HUES64 (cell line): ENCODE measurements around the gene OTOGL.
"Not testable (repeated sequence)": the region's sequence is repeated elsewhere in the genome, so short reads cannot be mapped to it uniquely, and the experiment has no call there.

Experiments
- H3K27ac ChIP-seq: 2 replicates; pipeline ENCODE4 v1.7.0; 2013; ENCODE audit warnings: low read depth, low read length, inconsistent platforms
- H3K27me3 ChIP-seq: 2 replicates; pipeline ENCODE4 v1.6.1; 2013; ENCODE audit warnings: mild to moderate bottlenecking, low read length; ENCODE audit not compliant: insufficient read depth
- H3K36me3 ChIP-seq: 2 replicates; pipeline ENCODE4 v1.6.1; 2013; ENCODE audit warnings: mild to moderate bottlenecking, low read length; ENCODE audit not compliant: insufficient read depth
- H3K4me1 ChIP-seq: 2 replicates; pipeline ENCODE4 v1.6.1; 2013; ENCODE audit warnings: mild to moderate bottlenecking, low read length, moderate library complexity; ENCODE audit not compliant: insufficient read depth
- H3K4me3 ChIP-seq: 2 replicates; pipeline ENCODE4 v1.5.1; 2013; ENCODE audit warnings: mild to moderate bottlenecking, low read length, moderate library complexity
- H3K9ac ChIP-seq: 2 replicates; pipeline ENCODE4 v1.6.1; 2013; ENCODE audit warnings: mild to moderate bottlenecking, low read depth, low read length
- H3K9me3 ChIP-seq: 2 replicates; pipeline ENCODE4 v1.6.1; 2013; ENCODE audit warnings: low read depth, low read length; ENCODE audit not compliant: insufficient read depth
- WGBS: fragments of 150-250, 120-280 bp; methylation state at CpG from one replicate; pipeline ENCODE4 v1.1.7; 2013; ENCODE audit warnings: missing lambda C conversion rate; 5-methylcytosine and 5-hydroxymethylcytosine counted together

The OTOGL gene

GRCh38 chr12:80083892-80084614 is 15.3 kb upstream of the OTOGL start:
- 53% methylated on average over 9 of the region's 9 CpGs for WGBS
- H3K27ac ChIP-seq, H3K9ac ChIP-seq, H3K4me3 ChIP-seq, H3K4me1 ChIP-seq, H3K36me3 ChIP-seq, H3K27me3 ChIP-seq, H3K9me3 ChIP-seq: not testable (repeated sequence)

- WGBS = 74% methylated on average over 3 of the region's 3 CpGs
- no peak overlapping the region for H3K27ac ChIP-seq
These were observed 13.3 kb upstream of the OTOGL start for GRCh38 chr12:80086025-80086424.

DNA sequence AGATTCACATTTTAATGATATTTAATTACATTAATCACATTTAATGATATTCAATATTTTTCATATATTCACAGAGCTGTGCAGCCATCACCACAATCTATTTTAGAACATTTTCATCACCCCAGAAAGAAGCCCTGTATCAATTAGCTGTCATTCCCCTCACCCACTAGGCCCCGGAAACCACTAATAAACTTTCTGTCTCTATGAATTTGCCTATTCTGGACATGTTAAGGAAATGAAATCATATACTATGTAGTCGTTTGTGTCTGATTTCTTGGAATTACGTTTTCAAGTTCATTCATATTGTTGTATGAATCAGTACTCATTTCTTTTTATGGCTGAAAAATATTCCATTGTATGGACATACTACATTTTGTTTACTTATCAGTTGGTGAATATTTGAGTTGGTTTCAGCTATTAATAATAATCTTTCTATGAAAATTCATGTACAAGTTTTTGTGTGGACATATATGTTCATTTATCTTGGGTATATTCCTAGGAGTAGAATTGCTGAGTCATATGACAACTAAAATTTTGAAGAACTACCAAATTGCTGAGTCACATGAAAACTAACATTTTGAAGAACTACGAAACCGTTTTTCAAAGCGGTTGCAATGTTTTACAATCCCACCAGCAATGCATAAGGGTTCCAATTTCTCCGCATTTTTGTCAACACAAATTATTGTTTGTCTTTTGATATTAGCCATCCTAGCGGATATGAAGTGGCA is 11.7 kb upstream of the OTOGL start:
- WGBS = 92% methylated on average over 7 of the region's 8 CpGs
- Histone ChIP-seq H3K4me3 (no peak overlapping the region), H3K9me3 (no peaks in the 10 kb centered on the region), H3K4me1 (peaks cover 5% of the 10 kb centered on the region; the same call in 1 of the 2 replicates), H3K27me3 (no peaks in the 10 kb centered on the region), H3K36me3 (no peaks in the 10 kb centered on the region), H3K9ac (no peak overlapping the region), H3K27ac (no peak overlapping the region)

More at GRCh38 chr12:80086025-80086424, 13.3 kb upstream of the OTOGL start:
- H3K36me3 ChIP-seq = no peaks in the 10 kb centered on the region
- peaks cover 1% of the 10 kb centered on the region; the same call in 1 of the 2 replicates for H3K9me3 ChIP-seq
- H3K4me3 ChIP-seq = no peak overlapping the region
- no peaks in the 10 kb centered on the region for H3K27me3 ChIP-seq
- H3K4me1 ChIP-seq = peaks cover 5% of the 10 kb centered on the region; the same call in 1 of the 2 replicates
- no peak overlapping the region for H3K9ac ChIP-seq

GRCh38 chr12:80100591-80100990 is 1.3 kb downstream of the OTOGL start:
- no CpG with 5 or more reads among the region's 1 CpG for WGBS
- no peaks in the 10 kb centered on the region for H3K9me3 ChIP-seq
- no peak overlapping the region for H3K4me3 ChIP-seq
- no peaks in the 10 kb centered on the region for H3K36me3 ChIP-seq
- H3K9ac ChIP-seq = no peak overlapping the region
- H3K27ac ChIP-seq = no peak overlapping the region
- H3K27me3 ChIP-seq = no peaks in the 10 kb centered on the region
- H3K4me1 ChIP-seq = no peaks in the 10 kb centered on the region

- Histone ChIP-seq H3K27ac (no peak overlapping the region), H3K9ac (no peak overlapping the region), H3K9me3 (no peaks in the 10 kb centered on the region), H3K4me3 (no peak overlapping the region), H3K4me1 (no peaks in the 10 kb centered on the region), H3K27me3 (no peaks in the 10 kb centered on the region), H3K36me3 (no peaks in the 10 kb centered on the region)
- WGBS = 87% methylated on average over 2 of the region's 2 CpGs
These were observed 1.8 kb downstream of the OTOGL start for GRCh38 chr12:80101126-80101525.

GRCh38 chr12:80107221-80107620 is 7.9 kb downstream of the OTOGL start:
- H3K27ac ChIP-seq = no peak overlapping the region

GRCh38 chr12:80116735-80117134 is 17.4 kb downstream of the OTOGL start:
- Histone ChIP-seq H3K27ac (no peak overlapping the region), H3K4me1 (peaks cover 11% of the 10 kb centered on the region), H3K4me3 (no peak overlapping the region), H3K36me3 (no peaks in the 10 kb centered on the region), H3K9ac (no peak overlapping the region), H3K9me3 (no peaks in the 10 kb centered on the region), H3K27me3 (no peaks in the 10 kb centered on the region)

More at GRCh38 chr12:80107221-80107620, 7.9 kb downstream of the OTOGL start:
- no peak overlapping the region for H3K9ac ChIP-seq
- no peaks in the 10 kb centered on the region for H3K4me1 ChIP-seq
- no peaks in the 10 kb centered on the region for H3K9me3 ChIP-seq
- no peaks in the 10 kb centered on the region for H3K27me3 ChIP-seq
- H3K4me3 ChIP-seq = no peak overlapping the region
- 89% methylated on average over 5 of the region's 5 CpGs for WGBS
- no peaks in the 10 kb centered on the region for H3K36me3 ChIP-seq

DNA sequence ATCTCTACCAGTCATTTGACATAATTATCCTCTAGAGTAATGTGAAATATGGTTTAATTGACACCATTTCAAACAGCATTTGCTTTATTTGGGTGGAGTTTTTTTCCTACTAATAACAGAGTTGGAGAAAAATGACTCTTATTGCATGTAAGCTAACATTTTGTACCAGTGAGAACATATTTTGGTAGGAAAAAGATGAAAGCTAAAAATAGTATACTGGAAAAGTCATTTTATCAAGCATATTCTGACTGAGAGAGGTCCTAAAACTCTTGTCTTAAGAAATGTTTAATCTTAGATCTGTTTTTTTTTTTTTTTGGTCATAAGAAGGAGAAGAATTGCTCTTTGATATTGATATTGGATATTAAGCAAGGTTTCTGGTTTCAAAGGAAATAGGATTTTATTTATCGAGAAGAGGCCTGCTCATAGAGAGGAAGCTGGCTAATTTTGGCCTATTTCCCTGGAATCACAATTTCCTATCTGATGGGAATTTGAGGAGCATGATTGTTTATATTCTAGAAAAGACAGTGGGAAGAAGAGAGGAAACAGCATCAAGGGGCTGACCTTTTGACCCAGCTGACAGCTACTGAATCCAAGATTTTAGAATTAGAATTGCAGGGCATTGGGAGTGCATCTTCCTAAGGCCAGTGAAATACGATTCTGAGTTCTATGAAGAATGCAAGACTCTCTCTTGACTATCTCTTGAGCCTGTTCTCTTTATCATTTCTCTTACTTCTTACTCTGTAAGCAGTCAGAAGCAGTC is 19.4 kb downstream of the OTOGL start:
- no peak overlapping the region for H3K9ac ChIP-seq
- H3K4me1 ChIP-seq = peaks cover 11% of the 10 kb centered on the region
- no peak overlapping the region for H3K4me3 ChIP-seq
- no peaks in the 10 kb centered on the region for H3K36me3 ChIP-seq
- H3K27ac ChIP-seq = no peak overlapping the region
- 71% methylated on average over 2 of the region's 2 CpGs for WGBS
- no peaks in the 10 kb centered on the region for H3K9me3 ChIP-seq
- no peaks in the 10 kb centered on the region for H3K27me3 ChIP-seq

GRCh38 chr12:80120994-80121393 is 21.7 kb downstream of the OTOGL start:
- Histone ChIP-seq H3K4me3 (no peak overlapping the region), H3K27ac (no peak overlapping the region), H3K9me3 (no peaks in the 10 kb centered on the region), H3K9ac (no peak overlapping the region), H3K4me1 (peaks cover 11% of the 10 kb centered on the region), H3K36me3 (no peaks in the 10 kb centered on the region), H3K27me3 (no peaks in the 10 kb centered on the region)
- WGBS = 93% methylated on average over 3 of the region's 3 CpGs

- Histone ChIP-seq H3K36me3 (no peaks in the 10 kb centered on the region), H3K4me1 (peaks cover 11% of the 10 kb centered on the region), H3K9me3 (no peaks in the 10 kb centered on the region), H3K27me3 (no peaks in the 10 kb centered on the region), H3K9ac (no peak overlapping the region), H3K27ac (no peak overlapping the region), H3K4me3 (no peak overlapping the region)
- WGBS = 91% methylated on average over 2 of the region's 3 CpGs
These were observed 22.3 kb downstream of the OTOGL start for GRCh38 chr12:80121661-80122060.

DNA sequence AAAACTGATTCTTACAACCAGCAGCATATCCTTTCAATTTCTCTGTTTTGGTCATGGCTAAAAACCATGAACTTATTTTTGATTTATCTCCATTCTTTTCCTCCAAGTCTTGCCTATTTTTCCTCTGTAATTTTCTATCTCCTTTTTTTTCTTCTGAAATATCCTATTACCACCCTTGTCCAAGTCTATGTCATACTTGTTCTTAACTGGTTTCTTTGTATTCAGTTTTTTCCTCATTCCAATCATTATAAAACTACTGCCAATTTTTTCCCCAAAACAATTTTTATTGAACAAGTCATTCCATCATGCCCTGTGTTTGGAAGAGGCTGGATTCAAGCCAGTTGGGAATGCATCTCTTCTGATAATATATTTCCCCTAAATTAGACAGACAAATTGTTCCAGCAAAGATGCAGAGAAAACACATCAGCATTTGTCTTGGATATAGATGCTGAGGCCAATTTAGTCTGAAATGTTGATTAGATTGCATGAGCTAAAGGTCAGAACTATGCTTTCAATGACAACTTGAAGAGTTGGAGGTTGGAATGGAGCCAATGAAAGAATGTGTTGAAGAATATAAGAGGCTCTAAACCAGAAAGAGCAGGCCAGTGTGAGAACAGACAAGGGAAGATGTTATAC is 30.7 kb downstream of the OTOGL start:
- H3K4me1 ChIP-seq = no peaks in the 10 kb centered on the region
- H3K9ac ChIP-seq = no peak overlapping the region
- no peak overlapping the region for H3K4me3 ChIP-seq
- H3K27me3 ChIP-seq = no peaks in the 10 kb centered on the region
- no peak overlapping the region for H3K27ac ChIP-seq
- no peaks in the 10 kb centered on the region for H3K36me3 ChIP-seq
- peaks cover 10% of the 10 kb centered on the region for H3K9me3 ChIP-seq
